ENCODE data around the gene JPH3.

Gene JPH3

DNA sequence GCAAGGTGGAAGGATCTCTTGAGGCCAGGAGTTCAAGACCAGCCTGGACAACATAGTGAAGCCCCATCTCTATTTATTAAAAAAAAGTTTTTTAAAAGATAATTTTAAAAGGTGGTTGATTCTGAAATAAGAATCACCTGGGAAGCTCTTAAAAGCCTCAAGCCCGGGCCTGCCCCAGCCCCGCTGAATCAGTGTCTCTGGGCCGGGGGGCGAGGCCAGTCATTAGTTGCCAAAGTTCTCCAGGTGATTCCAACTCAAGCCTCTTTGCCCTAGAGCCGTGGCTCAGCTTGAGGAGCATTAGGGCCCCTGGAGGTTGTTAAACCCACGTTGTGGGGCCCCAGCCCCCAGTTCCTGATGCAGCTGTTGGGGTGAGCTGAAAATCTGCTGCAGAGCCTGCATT is 24.6 kb downstream of the JPH3 start:
- no peak for DNase-seq (ENCODE audit: low read depth)

DNA sequence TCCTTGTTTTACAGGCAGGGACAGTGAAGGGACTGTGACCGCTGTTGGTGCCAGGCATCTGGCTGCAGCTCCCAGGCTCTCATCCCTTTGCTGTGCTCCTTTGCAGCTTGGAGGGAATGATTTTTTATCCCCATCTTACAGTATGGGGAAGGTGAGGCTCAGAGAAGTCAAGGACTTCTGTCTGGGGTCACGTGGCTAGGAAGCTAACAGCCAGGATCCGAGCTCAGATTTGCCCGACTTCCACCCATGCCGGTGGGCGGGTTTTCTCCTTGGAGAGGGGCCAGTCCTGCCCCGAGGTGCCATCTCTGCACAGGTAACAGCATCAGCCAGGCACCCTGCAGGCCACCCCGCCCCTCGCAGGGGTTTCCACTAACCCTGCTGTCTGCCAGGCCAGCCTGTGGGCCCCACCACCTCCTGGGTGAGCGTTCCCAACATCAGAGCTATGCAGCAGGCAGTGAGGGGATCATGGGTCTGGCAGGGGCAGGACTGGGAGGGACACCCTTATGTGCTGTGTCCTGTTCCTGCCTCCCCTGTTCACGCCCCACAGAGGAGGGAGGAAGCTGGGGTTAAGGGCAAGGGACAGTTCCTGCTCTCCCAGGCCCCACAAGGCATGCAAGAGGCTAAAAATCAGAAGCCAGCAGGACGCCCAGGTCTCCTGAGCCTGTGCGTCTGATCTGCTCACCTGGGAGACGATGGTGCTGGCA is 25.4 kb downstream of the JPH3 start:
- no peak for DNase-seq (ENCODE audit: low read depth)

DNA sequence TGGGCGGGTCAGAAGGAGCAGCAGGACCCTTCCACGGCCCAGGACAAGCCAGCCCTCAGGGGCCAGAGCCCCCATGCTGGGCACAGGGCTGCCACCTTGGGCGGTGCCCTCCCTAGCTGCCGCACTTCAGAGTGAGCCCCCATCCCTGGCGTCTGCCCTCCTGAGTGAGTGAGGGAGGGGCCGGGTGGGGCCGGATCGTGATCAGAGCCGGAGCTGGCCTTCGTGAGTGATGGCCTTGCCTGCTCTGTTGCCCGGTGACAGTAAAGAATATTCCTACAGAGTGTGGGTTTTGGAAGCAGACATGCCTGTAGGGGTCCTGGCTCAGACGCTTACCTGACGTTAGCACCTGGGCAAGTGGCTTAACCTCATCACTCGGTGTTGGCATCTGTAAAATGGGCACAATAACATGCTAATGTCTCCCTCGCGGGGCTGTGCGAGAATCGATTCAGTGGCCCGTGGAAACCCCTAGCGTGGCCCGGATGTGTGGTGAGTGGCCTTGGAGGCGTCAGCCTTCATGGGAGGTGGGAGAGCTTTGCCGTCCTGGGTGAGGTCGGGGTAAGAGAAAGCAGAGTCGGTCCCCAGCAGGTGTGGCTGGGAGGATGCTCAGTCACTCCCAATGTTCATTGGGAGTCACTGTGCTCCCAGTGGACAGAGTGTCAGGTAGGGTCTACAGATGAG is 26.1 kb downstream of the JPH3 start:
- DNase-seq (ENCODE audit: low read depth), result no peak

DNA sequence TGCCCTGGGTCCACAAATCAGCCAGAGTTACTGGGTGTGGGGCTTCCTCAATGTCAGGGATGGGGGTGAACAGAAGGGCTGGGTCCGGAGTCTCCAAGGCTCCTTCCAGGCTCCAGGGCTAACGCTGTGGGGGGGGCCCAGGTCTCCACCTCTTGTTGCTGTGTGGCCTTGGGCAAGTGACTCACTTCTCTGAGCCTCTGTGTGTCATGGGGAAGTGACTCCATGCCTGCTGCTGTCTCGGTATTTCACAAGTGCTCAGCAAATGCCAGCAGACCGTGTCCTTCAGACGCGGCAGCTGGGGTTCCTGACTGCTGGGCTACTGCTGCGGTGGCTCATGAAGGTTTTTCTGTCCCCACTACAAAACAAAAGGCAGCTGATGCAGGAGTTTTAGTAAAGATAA is 26.6 kb downstream of the JPH3 start:
- DNase-seq (ENCODE audit: low read depth), result peak; percentile 64

DNA sequence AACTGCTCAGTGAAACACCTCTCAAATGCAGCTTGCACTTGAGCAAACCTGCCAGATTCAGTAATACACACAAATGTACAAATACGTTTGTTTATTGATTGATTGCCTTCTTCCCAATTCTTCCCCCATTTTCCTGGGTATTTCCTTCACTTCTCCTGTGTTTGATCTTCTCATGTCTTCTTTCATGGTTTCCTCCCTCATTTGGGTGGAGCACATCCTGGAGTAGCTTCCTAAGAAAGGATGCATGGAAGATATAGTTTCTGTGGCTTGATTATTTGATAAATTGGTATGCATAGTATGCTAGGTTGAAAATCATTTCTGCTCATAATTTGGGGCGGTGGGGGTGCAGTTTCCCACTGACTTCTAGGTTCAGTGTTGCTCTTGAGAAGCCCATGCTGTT is 28.8 kb downstream of the JPH3 start:
- no peak for DNase-seq (ENCODE audit: low read depth)

DNA sequence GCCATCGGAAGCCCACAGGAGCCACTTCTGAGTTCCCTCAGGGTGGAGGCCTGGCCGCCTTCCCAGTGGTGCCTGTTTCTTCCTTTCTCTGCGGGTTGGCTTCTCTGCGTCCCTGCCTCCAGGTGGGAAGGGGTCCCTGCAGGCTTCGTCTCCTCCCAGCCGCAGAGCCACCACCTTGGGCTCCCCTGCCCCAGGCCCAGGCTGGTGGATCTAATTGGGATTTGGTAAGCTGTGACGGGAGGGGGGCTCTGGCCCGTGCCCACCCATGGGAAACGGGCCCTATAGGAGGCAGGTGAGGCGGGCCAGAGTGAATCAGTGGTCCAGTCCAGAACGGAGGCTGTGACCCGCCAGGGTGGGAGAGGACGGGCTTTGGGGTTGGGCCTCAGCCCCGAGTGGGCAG is 32.1 kb downstream of the JPH3 start:
- DNase-seq (ENCODE audit: low read depth), result no peak

DNA sequence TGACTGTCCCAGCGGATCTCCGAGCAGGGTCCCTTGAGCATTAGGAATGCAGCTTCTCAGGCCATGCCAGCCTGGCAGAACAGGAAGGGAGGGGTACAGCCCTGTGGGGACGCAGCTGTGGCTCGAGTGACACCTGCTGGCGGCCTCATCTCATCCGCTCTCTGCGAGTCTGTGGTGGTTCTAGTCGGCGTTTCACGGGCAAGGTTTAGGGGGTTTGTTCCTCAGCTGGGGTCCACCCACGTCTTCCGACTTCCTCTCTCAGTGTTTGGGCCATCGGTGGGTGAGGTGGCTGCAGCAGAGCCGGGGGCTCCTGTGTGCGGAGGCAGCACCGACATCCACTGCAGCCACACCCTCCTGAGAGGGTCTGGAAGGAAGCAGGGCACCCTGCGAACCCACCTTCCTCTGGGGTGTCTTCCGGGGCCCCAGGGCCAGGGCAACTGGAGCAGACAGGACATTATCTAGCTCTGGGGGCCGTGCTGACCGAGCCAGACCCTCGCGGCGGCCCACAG is 33.3 kb downstream of the JPH3 start:
- DNase-seq (ENCODE audit: low read depth), result peak; percentile 11

DNA sequence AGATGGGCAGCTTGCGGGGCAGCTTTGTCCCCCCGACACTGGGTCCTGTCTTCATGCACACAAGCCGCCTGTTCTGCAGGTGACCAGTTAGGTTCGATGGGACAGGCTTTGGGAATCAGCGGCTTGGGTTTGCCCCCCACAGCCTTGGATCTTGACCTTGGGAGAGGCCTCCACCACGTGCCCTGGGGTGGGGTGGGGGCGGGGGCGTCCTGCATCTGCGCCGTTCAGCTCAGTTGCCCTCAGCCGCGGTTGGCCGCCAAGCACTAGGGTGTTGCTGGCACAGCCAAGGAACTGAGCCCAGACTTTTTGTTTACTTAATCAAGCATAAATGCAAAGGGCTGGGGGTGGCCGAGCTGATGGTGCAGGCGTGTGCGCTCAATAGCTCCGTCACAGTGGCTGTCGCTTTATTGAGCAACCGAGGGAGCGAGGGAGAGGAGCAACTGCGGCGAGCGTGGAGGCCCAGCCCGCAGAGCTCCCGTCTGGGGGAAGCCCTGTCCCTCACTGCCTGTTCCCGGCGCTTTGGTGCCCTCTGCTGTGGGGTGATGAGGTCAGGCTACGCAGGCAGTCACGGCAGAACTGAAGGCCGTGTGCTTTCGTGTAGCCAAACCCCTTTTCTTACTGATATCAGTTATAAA is 33.9 kb downstream of the JPH3 start:
- DNase-seq (ENCODE audit: low read depth), result peak; percentile 72

DNA sequence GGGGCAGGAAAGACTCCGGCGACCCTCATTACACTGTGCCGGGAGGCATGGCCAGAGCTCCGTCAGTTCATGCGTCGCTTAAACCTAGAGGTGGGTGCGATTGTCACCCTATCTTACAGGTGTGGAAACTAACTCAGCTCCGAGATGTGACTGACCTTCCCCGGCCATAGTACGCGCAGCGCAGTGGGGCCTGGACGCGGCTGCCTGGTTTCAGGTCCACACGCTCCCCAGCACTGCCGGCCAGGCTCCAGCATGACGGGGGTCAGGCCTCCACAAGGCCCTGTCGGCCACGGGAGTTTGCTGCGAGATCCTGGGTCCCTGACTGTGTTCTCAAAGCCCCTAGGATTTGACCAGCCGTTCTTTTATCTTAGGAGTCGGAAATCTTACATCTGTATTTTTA is 34.4 kb downstream of the JPH3 start:
- no peak for DNase-seq (ENCODE audit: low read depth)

DNA sequence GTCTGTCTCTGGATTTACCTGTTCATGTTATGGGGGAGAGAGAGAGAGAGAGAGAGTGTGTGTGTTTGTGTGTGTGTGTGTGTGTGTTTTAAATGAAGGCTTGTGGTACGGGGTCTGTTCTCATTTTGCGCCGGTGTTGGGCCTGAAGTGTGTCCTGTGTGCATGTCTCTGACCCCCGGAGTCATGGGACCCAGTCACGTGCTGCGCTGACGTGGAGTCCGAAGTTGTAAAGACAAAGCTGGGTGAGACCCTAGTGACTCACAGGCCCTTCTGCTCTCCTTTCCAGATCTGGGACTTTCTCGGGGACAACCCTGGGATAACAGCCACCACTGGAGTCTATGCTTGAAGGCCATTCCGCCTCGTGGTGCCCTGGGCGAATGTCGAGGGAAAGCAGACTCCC is 35.0 kb downstream of the JPH3 start:
- DNase-seq (ENCODE audit: low read depth), result no peak

DNA sequence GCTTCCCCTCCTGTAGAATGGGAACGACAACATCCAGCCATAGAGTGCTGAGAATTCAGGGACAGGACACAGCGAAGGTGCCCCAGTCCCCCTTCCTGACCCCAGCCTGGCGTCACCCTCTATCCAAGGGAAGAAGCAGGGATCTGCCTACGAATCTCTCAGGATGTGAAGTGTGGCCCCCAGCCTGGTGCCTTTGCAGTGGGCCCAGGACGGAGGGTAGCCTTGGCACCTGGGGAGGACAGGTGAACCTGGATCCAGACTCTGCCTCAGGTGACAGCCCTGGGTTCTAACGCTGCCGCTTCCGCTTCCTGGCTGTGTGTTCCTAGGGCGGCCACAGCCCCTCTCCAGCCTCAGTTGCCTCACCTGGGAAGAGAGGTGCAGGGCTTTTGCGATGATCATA is 36.4 kb downstream of the JPH3 start:
- no peak for DNase-seq (ENCODE audit: low read depth)

DNA sequence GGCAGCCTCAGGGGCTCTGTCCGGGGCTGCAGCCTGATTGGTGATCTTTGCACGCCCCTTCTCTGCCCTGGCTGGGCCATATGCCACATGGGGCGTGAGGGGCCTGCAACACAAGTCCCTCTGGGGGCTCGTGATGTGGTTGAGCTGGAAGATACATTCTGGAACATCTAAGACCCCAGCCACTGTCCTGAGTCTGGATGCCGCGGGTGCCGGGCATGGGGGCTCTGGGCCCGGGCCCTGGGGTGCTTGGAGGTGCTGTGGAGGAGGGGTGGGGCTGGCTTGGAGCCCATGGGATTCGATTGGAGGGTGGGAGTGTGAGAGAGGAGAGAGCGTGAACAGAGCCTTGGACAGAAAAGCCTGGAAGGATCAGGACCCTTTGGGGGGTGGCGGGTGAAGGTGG is 39.4 kb downstream of the JPH3 start:
- no peak for DNase-seq (ENCODE audit: low read depth)

DNA sequence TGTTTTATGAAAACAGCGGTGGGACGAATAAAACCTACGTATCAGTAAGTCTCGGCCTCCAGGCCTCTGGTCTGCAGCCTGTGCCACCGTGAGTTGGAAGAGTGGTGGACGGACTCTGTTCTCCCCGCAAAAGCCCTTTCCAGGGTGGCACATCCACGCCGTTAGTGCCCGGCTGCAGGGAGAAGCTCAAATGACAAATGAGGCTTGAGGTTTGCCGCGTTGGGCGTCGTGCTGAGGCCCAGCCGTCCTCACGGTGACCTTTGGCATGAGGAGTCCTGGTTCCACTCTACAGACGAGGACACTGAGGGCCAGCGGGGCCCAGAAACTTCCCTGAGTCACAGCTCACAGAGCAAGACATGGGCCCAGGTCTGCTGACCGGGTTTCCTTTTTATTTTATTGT is 40.2 kb downstream of the JPH3 start:
- no peak for DNase-seq (ENCODE audit: low read depth)

DNA sequence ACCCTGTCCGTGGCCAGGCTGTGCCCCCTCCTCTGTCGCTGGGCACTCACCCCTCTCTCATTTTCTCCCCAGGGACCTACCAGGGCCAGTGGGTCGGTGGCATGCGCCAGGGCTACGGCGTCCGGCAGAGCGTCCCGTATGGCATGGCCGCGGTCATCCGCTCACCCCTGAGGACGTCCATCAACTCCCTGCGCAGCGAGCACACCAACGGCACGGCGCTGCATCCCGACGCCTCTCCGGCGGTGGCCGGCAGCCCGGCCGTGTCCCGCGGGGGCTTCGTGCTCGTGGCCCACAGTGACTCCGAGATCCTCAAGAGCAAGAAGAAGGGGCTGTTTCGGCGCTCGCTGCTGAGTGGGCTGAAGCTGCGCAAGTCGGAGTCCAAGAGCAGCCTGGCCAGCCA is 41.9 kb downstream of the JPH3 start:
- DNase-seq (ENCODE audit: low read depth), result no peak

DNA sequence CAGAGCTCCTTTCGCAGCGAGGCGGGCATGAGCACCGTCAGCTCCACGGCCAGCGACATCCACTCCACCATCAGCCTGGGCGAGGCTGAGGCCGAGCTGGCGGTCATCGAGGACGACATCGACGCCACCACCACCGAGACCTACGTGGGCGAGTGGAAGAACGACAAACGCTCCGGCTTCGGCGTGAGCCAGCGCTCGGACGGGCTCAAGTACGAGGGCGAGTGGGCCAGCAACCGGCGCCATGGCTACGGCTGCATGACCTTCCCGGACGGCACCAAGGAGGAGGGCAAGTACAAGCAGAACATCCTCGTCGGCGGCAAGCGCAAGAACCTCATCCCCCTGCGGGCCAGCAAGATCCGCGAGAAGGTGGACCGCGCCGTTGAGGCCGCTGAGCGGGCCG is 42.3 kb downstream of the JPH3 start:
- no peak for DNase-seq (ENCODE audit: low read depth)

DNA sequence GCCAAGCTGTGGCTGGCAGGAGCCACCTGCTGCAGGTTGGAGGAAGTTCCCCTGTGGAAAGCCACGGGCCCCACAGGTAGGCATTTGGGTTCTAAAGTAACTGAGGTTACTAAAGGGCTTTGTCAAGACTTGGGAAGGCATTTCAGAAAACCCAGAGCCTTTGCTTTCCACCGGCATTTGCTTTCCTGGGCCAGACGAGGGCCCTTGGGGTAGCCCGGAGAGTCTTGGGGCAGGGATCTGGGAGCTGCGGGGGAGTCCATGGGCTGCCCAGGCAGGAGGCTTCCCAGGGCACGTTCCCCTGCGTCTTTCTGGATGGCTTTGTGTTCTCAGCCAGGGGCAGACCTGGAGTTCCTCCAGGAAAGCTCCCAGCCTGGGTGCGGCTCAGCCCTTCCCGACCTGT is 43.5 kb downstream of the JPH3 start:
- no peak for DNase-seq (ENCODE audit: low read depth)

DNA sequence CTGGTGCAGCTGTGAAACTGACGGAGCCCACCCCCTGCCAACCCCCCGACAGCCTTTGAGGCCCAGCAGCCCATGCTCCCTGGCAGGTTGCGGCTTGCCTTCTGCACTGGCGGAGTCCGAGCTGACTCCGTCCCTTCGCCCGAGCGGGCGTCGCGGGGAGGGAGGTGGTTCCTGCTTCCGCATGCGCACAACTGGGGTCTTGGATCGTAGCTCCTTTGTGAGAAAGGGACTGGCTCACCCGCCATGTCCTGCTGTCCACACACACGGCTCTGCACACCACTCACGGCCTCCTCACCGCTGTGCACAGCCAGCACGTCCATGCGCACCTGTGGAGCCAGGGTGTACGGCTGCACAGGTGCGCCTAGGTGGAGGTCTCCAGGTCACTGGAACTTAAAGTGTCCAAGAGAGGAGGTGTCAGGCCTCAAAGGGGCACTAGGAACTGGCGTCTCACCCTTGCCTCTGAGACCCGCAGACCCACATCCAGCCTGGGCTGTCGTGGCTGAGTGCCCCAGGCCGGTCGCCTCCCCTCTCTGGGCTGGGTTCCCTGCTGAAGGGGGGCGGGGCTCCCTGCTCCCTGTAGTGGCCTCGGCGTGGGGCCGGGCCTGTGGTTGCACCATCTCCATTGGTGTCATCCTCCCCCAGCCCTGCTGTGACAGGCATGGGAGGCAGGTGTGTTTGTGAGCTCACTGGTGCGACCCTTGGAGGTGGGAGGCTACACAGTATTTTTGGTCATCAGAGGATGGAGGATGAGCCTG is 45.3 kb downstream of the JPH3 start:
- DNase-seq (ENCODE audit: low read depth), result no peak

DNA sequence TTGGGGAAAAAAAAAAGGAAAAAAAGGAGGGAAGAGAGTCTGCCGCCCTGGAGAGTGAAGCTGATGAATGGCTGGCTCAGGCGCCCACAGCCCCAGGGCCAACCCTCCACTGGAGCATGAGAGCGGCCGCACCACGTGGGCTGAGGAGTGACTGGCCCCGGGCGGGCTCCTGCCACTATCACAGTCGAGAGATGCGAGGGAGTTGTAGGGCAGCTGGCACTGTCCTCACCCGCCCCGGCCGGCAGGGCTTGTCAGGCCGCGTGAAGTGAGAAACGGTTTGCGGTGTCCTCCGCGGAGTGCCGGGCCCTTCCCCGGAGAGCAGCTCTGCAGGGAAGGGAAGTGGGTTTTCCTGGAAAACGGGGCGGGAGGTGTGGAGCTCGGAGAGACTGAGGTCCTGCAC is 45.9 kb downstream of the JPH3 start:
- no peak for DNase-seq (ENCODE audit: low read depth)

DNA sequence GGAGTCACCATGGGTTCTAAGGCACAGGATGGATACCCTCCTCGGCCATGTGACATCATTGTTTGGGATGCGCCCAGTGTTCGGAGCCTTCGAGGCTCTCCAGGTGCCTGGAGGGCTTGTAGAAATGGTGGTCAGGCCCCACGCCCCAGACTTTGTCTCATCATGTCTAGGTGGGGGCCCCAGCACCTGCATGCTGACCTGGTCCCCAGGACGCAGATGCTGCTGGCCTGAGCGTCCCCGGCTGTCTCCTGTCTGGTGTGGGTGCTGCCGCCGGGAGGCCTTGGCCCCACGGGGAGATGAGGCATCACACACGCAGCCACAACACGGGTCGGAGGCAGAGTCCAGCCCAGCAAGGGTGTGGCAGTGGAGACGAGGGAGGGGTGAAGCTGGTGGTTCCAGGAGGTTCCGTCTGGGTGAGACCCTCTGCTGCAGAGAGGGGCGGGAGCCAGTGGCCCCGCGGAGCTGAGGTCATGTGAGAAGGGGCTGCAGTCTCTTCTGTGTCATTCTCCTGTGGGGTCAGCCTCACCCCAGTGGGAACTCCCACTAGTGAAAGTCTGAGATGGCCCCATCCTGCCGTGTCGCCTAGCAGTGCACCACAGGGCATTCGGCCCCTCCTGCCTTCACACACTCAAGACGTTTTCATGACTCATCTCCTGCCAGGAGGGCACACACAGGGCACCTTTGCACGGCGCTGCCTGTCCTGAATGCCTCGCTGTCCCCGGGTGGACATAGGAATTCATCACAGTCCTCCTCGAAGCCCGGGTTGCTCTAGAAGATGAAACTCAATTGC is 46.6 kb downstream of the JPH3 start:
- DNase-seq (ENCODE audit: low read depth), result no peak

DNA sequence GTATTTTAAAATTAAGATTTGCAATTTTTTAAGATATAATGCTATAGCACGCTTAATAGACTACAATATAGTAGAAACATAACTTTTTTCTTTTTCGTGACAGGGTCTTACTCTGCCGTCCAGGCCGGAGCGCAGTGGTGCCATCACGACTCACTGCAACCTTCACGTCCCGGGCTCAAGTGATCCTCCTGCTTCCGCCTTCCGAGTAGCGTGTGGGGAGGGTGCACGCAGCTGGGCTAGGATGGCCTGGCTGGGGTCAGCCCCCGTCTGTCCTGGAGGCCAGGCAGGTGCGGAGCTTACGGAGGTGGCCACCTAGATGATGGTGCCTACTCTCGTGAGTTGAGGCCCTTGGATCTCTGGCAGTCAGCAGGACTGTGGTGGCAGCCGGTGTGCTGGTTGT is 50.1 kb downstream of the JPH3 start:
- DNase-seq (ENCODE audit: low read depth), result no peak

DNA sequence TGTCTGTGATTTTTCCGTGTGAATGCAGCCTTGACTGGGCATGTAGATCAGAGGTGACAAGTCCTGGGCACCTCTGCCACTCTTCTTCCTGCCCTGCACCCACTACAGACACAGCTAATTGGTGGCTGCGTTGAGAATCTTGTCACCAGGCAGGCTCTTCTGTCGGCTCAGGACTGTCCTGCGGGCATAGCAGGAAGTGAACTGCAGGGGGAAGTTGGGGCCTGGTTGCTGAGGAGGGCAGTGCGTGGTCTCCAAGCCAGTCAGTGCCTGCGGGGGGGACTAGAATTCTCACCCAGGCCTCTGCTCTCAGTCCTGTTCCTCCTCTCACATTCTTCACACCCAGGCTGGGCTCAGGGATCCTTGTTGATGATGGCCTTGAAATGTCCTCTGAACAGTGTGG is 50.5 kb downstream of the JPH3 start:
- DNase-seq (ENCODE audit: low read depth), result no peak

DNA sequence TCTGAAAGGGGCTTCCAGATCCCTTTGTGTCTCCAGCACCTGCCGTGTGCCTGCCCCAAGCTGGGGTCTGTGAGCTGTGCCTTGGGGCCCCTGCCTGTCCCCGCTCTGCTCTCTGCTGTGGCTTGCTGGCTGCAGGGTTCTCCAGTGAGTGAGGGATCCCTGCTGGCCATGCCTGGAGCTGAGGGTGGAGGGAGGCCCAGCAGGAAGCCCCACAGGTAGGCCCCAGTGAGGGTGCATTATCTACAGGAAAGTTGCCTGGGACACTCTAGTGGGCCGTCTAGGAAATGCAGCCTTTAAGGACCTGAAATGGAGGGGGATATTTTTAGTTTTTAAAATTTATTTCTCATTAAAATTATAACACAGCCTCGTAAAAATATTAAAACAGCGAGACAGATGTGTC is 50.9 kb downstream of the JPH3 start:
- DNase-seq (ENCODE audit: low read depth), result peak; percentile 2
